ENCODE data around the gene PER2. TPM values are rescaled to one million over a fixed set of nuclear protein-coding genes. Genes with fewer than 3 reads are reported as not detected.

PER2 gene
- total and polyA plus RNA-seq, 2 of the 13 experiments (the other 11 are each of a cell fraction or from before 2014, with no cell fraction given): 5.1 to 9.4 TPM

DNA sequence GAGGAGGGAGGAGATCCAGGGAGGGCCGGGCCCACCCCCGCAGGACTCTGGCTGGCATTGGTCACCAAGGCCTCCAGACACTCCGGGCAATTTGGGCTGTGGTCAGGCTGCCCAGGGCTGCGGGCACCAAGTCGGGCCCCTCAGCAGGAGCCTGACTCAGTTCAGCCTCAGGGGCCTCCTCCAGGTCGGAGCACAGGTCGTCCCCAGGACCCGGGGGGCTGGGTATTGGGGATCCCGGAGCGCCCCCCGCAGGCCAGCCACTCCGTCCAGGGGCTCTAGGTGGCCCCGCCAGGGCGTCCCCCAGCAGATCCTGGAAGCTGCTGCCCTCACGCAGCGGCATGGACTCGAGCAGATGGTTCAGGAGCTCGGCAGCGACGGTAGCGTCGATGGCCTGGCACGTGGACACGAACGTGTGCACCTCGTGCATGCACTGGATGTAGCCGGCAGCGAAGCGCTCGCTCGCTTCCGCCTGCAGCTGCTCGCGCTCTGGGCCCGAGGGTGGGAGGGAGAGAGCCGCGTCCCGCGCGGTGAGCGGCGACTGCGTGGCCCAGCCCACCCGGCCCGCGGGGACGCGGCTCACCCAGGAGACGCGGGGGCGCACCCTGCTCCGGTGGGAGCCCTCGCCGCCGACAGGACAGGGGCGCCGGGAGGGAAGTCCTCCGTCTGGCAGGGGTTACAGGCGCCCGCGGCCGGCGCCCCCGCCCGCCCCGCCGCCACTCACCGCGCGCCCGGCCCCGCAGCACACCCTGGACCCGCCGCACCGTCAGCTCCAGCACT lies 49.5 kb downstream of the PER2 start (continued):
- TF ChIP-seq KMT2A (CRISPR knock-in tag; IDR thresholded peaks at IDR 0.05): no peak; the same call in 1 of the 2 replicates
- no peak; the same call in 1 of the 2 replicates for TF ChIP-seq CEBPG (CRISPR knock-in tag; IDR thresholded peaks at IDR 0.05)
- TF ChIP-seq REL (CRISPR knock-in tag; conservative IDR thresholded peaks at IDR 0.05): peak; percentile 96
- no peak for TF ChIP-seq ATF7 (IDR thresholded peaks at IDR 0.05)
- peak; percentile 83; the same call in 1 of the 2 replicates for TF ChIP-seq ATF7 (CRISPR knock-in tag; IDR thresholded peaks at IDR 0.05)
- TF ChIP-seq, protein P1, sequence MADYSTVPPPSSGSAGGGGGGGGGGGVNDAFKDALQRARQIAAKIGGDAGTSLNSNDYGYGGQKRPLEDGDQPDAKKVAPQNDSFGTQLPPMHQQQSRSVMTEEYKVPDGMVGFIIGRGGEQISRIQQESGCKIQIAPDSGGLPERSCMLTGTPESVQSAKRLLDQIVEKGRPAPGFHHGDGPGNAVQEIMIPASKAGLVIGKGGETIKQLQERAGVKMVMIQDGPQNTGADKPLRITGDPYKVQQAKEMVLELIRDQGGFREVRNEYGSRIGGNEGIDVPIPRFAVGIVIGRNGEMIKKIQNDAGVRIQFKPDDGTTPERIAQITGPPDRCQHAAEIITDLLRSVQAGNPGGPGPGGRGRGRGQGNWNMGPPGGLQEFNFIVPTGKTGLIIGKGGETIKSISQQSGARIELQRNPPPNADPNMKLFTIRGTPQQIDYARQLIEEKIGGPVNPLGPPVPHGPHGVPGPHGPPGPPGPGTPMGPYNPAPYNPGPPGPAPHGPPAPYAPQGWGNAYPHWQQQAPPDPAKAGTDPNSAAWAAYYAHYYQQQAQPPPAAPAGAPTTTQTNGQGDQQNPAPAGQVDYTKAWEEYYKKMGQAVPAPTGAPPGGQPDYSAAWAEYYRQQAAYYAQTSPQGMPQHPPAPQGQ (CRISPR knock-in tag; IDR thresholded peaks at IDR 0.05; ENCODE audit: borderline replicate concordance): no peak
- TF ChIP-seq, protein P2, sequence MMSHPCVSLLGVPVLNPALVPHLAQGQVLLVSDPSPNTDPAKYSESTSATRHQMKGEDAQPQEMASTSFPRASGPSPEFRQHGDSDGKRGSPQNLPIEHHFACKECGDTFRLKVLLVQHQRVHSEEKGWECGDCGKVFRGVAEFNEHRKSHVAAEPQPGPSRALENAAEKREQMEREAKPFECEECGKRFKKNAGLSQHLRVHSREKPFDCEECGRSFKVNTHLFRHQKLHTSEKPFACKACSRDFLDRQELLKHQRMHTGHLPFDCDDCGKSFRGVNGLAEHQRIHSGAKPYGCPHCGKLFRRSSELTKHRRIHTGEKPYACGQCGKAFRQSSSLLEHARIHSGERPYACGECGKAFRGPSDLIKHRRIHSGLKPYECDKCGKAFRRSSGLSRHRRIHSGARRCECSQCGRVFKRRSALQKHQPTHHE (CRISPR knock-in tag; IDR thresholded peaks at IDR 0.05; ENCODE audit: borderline replicate concordance): peak; percentile 97
- TF ChIP-seq ZNF232 (CRISPR knock-in tag; IDR thresholded peaks at IDR 0.05; ENCODE audit: borderline replicate concordance): peak; percentile 99
- peak; percentile 97 for TF ChIP-seq RFXAP (CRISPR knock-in tag; IDR thresholded peaks at IDR 0.05; ENCODE audit: borderline replicate concordance)
- TF ChIP-seq RFX3 (CRISPR knock-in tag; IDR thresholded peaks at IDR 0.05): no peak
- TF ChIP-seq DR1 (CRISPR knock-in tag; IDR thresholded peaks at IDR 0.05): peak; percentile 87
- TF ChIP-seq ZNF564 (CRISPR knock-in tag; IDR thresholded peaks at IDR 0.05): peak; percentile 81
- TF ChIP-seq, protein P3, sequence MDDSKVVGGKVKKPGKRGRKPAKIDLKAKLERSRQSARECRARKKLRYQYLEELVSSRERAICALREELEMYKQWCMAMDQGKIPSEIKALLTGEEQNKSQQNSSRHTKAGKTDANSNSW (CRISPR knock-in tag; IDR thresholded peaks at IDR 0.05; ENCODE audit: borderline replicate concordance): peak; percentile 99; the same call in 1 of the 2 replicates
- TF ChIP-seq ZNF235 (CRISPR knock-in tag; IDR thresholded peaks at IDR 0.05; ENCODE audit: borderline replicate concordance): peak; percentile 98; the same call in 1 of the 2 replicates
- 0 out of 2 replicates have a peak, but pooled peaks have one; percentile 81 for TF ChIP-seq ZNF335 (CRISPR knock-in tag; IDR thresholded peaks at IDR 0.05)
- TF ChIP-seq NFE2L1 (CRISPR knock-in tag; IDR thresholded peaks at IDR 0.05; ENCODE audit: borderline replicate concordance): peak; percentile 95
- TF ChIP-seq ASH2L (IDR thresholded peaks at IDR 0.05; ENCODE audit: insufficient read length, low read depth, low read length): no peak
- TF ChIP-seq, protein P4, sequence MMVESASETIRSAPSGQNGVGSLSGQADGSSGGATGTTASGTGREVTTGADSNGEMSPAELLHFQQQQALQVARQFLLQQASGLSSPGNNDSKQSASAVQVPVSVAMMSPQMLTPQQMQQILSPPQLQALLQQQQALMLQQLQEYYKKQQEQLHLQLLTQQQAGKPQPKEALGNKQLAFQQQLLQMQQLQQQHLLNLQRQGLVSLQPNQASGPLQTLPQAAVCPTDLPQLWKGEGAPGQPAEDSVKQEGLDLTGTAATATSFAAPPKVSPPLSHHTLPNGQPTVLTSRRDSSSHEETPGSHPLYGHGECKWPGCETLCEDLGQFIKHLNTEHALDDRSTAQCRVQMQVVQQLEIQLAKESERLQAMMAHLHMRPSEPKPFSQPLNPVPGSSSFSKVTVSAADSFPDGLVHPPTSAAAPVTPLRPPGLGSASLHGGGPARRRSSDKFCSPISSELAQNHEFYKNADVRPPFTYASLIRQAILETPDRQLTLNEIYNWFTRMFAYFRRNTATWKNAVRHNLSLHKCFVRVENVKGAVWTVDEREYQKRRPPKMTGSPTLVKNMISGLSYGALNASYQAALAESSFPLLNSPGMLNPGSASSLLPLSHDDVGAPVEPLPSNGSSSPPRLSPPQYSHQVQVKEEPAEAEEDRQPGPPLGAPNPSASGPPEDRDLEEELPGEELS (CRISPR knock-in tag; IDR thresholded peaks at IDR 0.05): peak; percentile 69
- peak; percentile 98 for TF ChIP-seq ZNF883 (CRISPR knock-in tag; IDR thresholded peaks at IDR 0.05; ENCODE audit: not compliant biosample characterization)
- TF ChIP-seq, protein P5, sequence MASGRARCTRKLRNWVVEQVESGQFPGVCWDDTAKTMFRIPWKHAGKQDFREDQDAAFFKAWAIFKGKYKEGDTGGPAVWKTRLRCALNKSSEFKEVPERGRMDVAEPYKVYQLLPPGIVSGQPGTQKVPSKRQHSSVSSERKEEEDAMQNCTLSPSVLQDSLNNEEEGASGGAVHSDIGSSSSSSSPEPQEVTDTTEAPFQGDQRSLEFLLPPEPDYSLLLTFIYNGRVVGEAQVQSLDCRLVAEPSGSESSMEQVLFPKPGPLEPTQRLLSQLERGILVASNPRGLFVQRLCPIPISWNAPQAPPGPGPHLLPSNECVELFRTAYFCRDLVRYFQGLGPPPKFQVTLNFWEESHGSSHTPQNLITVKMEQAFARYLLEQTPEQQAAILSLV (CRISPR knock-in tag; IDR thresholded peaks at IDR 0.05; ENCODE audit: borderline replicate concordance): peak; percentile 99
- TF ChIP-seq, protein P6, sequence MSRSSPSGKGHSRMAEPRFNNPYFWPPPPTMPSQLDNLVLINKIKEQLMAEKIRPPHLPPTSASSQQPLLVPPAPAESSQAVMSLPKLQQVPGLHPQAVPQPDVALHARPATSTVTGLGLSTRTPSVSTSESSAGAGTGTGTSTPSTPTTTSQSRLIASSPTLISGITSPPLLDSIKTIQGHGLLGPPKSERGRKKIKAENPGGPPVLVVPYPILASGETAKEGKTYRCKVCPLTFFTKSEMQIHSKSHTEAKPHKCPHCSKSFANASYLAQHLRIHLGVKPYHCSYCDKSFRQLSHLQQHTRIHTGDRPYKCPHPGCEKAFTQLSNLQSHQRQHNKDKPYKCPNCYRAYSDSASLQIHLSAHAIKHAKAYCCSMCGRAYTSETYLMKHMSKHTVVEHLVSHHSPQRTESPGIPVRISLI (CRISPR knock-in tag; IDR thresholded peaks at IDR 0.05; ENCODE audit: borderline replicate concordance): no peak
